ENCODE data around the gene AP1G2.
"Not testable (repeated sequence)": the region's sequence is repeated elsewhere in the genome, so short reads cannot be mapped to it uniquely, and the experiment has no call there.

AP1G2 gene

GRCh38 chr14:23555882-23556699 is 11.5 kb downstream of the AP1G2 start, which contains the start of gene THTPA:
TSS of gene THTPA (plus strand) at chr14:23556271. CDS start at chr14:23556758, 487 bp downstream.
- DNase-seq, result peak; percentile 83 to 92

GRCh38 chr14:23555533-23555881 is 12.1 kb downstream of the AP1G2 start:
- DNase-seq, result no peak

- peak; percentile 83 to 89 for DNase-seq
These were observed 16.1 kb downstream of the AP1G2 start, which contains the start of gene ZFHX2 for GRCh38 chr14:23551266-23552028. TSS of gene ZFHX2 (minus strand) at chr14:23551765. CDS start at chr14:23535325, 16,440 bp downstream.

GRCh38 chr14:23550812-23551265 is 16.8 kb downstream of the AP1G2 start:
- no peak for DNase-seq

GRCh38 chr14:23550131-23550811 is 17.3 kb downstream of the AP1G2 start:
- no peak for DNase-seq

GRCh38 chr14:23548351-23549318 is 19.0 kb downstream of the AP1G2 start:
- peak; percentile 17 to 35 for DNase-seq

GRCh38 chr14:23547924-23548323 is 19.7 kb downstream of the AP1G2 start:
- DNase-seq, result no peak

GRCh38 chr14:23546450-23547035 is 21.0 kb downstream of the AP1G2 start:
- DNase-seq, result no peak

- DNase-seq, result no peak
These were observed 21.7 kb downstream of the AP1G2 start for GRCh38 chr14:23545740-23546365.

GRCh38 chr14:23544511-23545447 is 22.8 kb downstream of the AP1G2 start:
- DNase-seq, result peak; percentile 91 to 98

GRCh38 chr14:23543403-23543802 is 24.2 kb downstream of the AP1G2 start:
- DNase-seq, result no peak

GRCh38 chr14:23542261-23542660 is 25.3 kb downstream of the AP1G2 start:
- no peak for DNase-seq

- no peak for DNase-seq
These were observed 27.5 kb downstream of the AP1G2 start for GRCh38 chr14:23540141-23540469.

GRCh38 chr14:23539248-23540140 is 28.1 kb downstream of the AP1G2 start:
- peak; percentile 18 to 46 for DNase-seq

- DNase-seq, result peak in 1 of 2 experiments; percentile 24
These were observed 28.8 kb downstream of the AP1G2 start for GRCh38 chr14:23538785-23539184.

GRCh38 chr14:23538050-23538718 is 29.4 kb downstream of the AP1G2 start:
- DNase-seq, result no peak

- no peak for DNase-seq
These were observed 30.1 kb downstream of the AP1G2 start for GRCh38 chr14:23537351-23538049.

GRCh38 chr14:23536906-23537305 is 30.7 kb downstream of the AP1G2 start:
- DNase-seq, result not testable (repeated sequence)
